Testis (tissue), 3 donors: ENCODE results near the gene SUPT3H. TPM values are rescaled to one million over a fixed set of nuclear protein-coding genes. Genes with fewer than 3 reads are reported as not detected.
A peak's percentile ranks its signal among the peaks of the same experiment; 100 is the strongest.

Experiments
- DNase-seq: peaks from one replicate; pipeline ENCODE4 v3.0.0-alpha.2; 2019
- H3K27ac ChIP-seq, 2 donors: fragments of 200-600 bp; sonication (generic); one replicate each; pipeline ENCODE4 v1.5.1; 2019
- H3K27me3 ChIP-seq: fragments of 200-600 bp; sonication (generic); one replicate; pipeline ENCODE4 v1.5.1; 2019
- H3K36me3 ChIP-seq: fragments of 200-600 bp; sonication (generic); one replicate; pipeline ENCODE4 v1.5.1; 2017; ENCODE audit warnings: low read depth; ENCODE audit errors: missing control alignments
- H3K4me1 ChIP-seq: fragments of 200-600 bp; sonication (generic); one replicate; pipeline ENCODE4 v1.5.1; 2019
- H3K4me3 ChIP-seq, 2 donors: fragments of 200-600 bp; sonication (generic); one replicate each; pipeline ENCODE4 v1.5.1; 2017 to 2019
- H3K9me3 ChIP-seq: fragments of 200-600 bp; sonication (generic); one replicate; pipeline ENCODE4 v1.5.1; 2017
- CTCF ChIP-seq, 3 experiments: fragments of 450-650 bp in 2 of 3; fragments of 200-600 bp in 1 of 3; sonication (generic) in 1 of 3; IDR thresholded peaks; one replicate each; pipeline ENCODE4 v1.5.1; 2016 to 2019; ENCODE audit warnings: antibody characterized with exemption in 3 of 3, mild to moderate bottlenecking in 2 of 3, moderate library complexity in 1 of 3
- POLR2A ChIP-seq: fragments of 450-650 bp; IDR thresholded peaks from one replicate; pipeline ENCODE4 v1.6.1; 2017; ENCODE audit warnings: antibody characterized with exemption, mild to moderate bottlenecking, moderate library complexity
- WGBS, 2 donors: methylation state at CpG; one replicate each; pipeline ENCODE4 v1.1.5; 2018; 5-methylcytosine and 5-hydroxymethylcytosine counted together
- intact Hi-C: fragments of 100-400 bp; cut with DNase I; formaldehyde crosslinking; loops from one replicate; pipeline ENCODE4 v1.15.1; 2023; ENCODE audit warnings: low total_unique reads
- polyA plus RNA-seq: library from polyadenylated mRNA; stranded (reverse); fragments of 350-450 nt; fragmentation: Illumina TruSeq; extraction: RNeasy Lipid Tissue Mini Kit (QIAGEN cat#74804); gene quantifications from one replicate; pipeline ENCODE4 v1.2.3, GENCODE V29; 2014; ENCODE audit warnings: low read depth, low replicate concordance; ENCODE audit not compliant: insufficient read depth
- total RNA-seq, 2 donors: library from RNA; depleted of rRNA; stranded (reverse); fragments of >200 nt; gene quantifications; one replicate each; pipeline ENCODE4 v1.2.3, GENCODE V29; 2016

The SUPT3H gene
- total and polyA plus RNA-seq, 3 donors from 2014 or later: 29.4 to 35.9 (median 30.8) TPM

- Histone ChIP-seq H3K9me3 (no peaks in the 10 kb centered on the region), H3K4me3 (peak overlapping the region; percentile 12 to 25), H3K27me3 (no peaks in the 10 kb centered on the region), H3K36me3 (no peaks in the 10 kb centered on the region), H3K27ac (no peak overlapping the region), H3K4me1 (peaks cover 12% of the 10 kb centered on the region)
- intact Hi-C loops: loop anchor here (10.0 kb wide), 1 partner anchor 295 kb away; no protein-coding TSS in a partner anchor
- WGBS, 2 donors: 21 to 28% methylated on average over 31 to 40 of the region's 40 CpGs
- TF ChIP-seq POLR2A (no peak), CTCF (IDR thresholded peaks at IDR 0.05) (no peak)
- DNase-seq: no peak
Measured at GRCh38 chr6:45420083-45420908, 42.6 kb upstream of the SUPT3H start.

GRCh38 chr6:45419571-45420082 lies 41.9 kb upstream of the SUPT3H start:
- Histone ChIP-seq H3K9me3 (no peaks in the 10 kb centered on the region), H3K36me3 (no peaks in the 10 kb centered on the region), H3K4me3 (peak overlapping the region; percentile 12 to 25), H3K4me1 (peaks cover 12% of the 10 kb centered on the region), H3K27me3 (no peaks in the 10 kb centered on the region), H3K27ac (no peak overlapping the region)
- WGBS, 2 donors: 13 to 29% methylated on average over 31 to 38 of the region's 38 CpGs
- DNase-seq: peak; percentile 70
- intact Hi-C loops: loop anchor here (10.0 kb wide), 1 partner anchor 295 kb away; no protein-coding TSS in a partner anchor
- no peak for TF ChIP-seq CTCF (IDR thresholded peaks at IDR 0.05)

GRCh38 chr6:45417436-45417835 lies 39.7 kb upstream of the SUPT3H start:
- Histone ChIP-seq H3K27me3 (no peaks in the 10 kb centered on the region), H3K4me1 (peaks cover 3% of the 10 kb centered on the region), H3K4me3 (no peak overlapping the region), H3K36me3 (no peaks in the 10 kb centered on the region), H3K27ac (no peak overlapping the region), H3K9me3 (no peaks in the 10 kb centered on the region)
- intact Hi-C loops: no loop called here
- TF ChIP-seq CTCF (IDR thresholded peaks at IDR 0.05): no peak
- TF ChIP-seq POLR2A: no peak
- DNase-seq: no peak
- WGBS, 2 donors: 87 to 90% methylated on average over 2 of the region's 2 CpGs

- intact Hi-C loops: no loop called here
Measured at GRCh38 chr6:45416700-45417099, 39.0 kb upstream of the SUPT3H start.

More at GRCh38 chr6:45416700-45417099, 39.0 kb upstream of the SUPT3H start:
- Histone ChIP-seq H3K4me1 (peaks cover 3% of the 10 kb centered on the region), H3K27ac (no peak overlapping the region), H3K36me3 (no peaks in the 10 kb centered on the region), H3K4me3 (no peak overlapping the region), H3K27me3 (no peaks in the 10 kb centered on the region), H3K9me3 (no peaks in the 10 kb centered on the region)
- TF ChIP-seq CTCF (IDR thresholded peaks at IDR 0.05) (no peak), POLR2A (no peak)
- WGBS, 2 donors: 86 to 89% methylated on average over 2 of the region's 2 CpGs
- DNase-seq: no peak
